ENCODE data around the gene CABLES2.

CABLES2 gene

GRCh38 chr20:62418709-62419487 is 11.8 kb upstream of the CABLES2 start:
- no peak for DNase-seq (ENCODE audit: low read depth, low spot score)

GRCh38 chr20:62417981-62418708 is 11.1 kb upstream of the CABLES2 start:
- no peak for DNase-seq (ENCODE audit: low read depth, low spot score)

GRCh38 chr20:62416651-62417637 is 9.9 kb upstream of the CABLES2 start:
- DNase-seq (ENCODE audit: low read depth, low spot score), result no peak

- no peak for DNase-seq (ENCODE audit: low read depth, low spot score)
These were observed 8.4 kb upstream of the CABLES2 start for GRCh38 chr20:62415354-62416111.

GRCh38 chr20:62413896-62414481 is 6.9 kb upstream of the CABLES2 start:
- no peak for DNase-seq (ENCODE audit: low read depth, low spot score)

GRCh38 chr20:62413025-62413570 is 6.0 kb upstream of the CABLES2 start:
- DNase-seq (ENCODE audit: low read depth, low spot score), result no peak

- no peak for DNase-seq (ENCODE audit: low read depth, low spot score)
These were observed 5.3 kb upstream of the CABLES2 start for GRCh38 chr20:62412194-62413024.

- DNase-seq (ENCODE audit: low read depth, low spot score), result no peak
These were observed 4.6 kb upstream of the CABLES2 start for GRCh38 chr20:62411479-62412193.

- no peak for DNase-seq (ENCODE audit: low read depth, low spot score)
These were observed 3.8 kb upstream of the CABLES2 start for GRCh38 chr20:62410746-62411478.

GRCh38 chr20:62409931-62410745 is 3.1 kb upstream of the CABLES2 start:
- no peak for DNase-seq (ENCODE audit: low read depth, low spot score)

- DNase-seq (ENCODE audit: low read depth, low spot score), result no peak
These were observed 2.2 kb upstream of the CABLES2 start for GRCh38 chr20:62409086-62409853.

- DNase-seq (ENCODE audit: low read depth, low spot score), result no peak
These were observed 1.6 kb upstream of the CABLES2 start for GRCh38 chr20:62408640-62409039.

GRCh38 chr20:62408055-62408454 is 970 bp upstream of the CABLES2 start:
- DNase-seq (ENCODE audit: low read depth, low spot score), result no peak

GRCh38 chr20:62406635-62407176 is 379 bp downstream of the CABLES2 start:
- no peak for DNase-seq (ENCODE audit: low read depth, low spot score)

- no peak for DNase-seq (ENCODE audit: low read depth, low spot score)
These were observed 1.0 kb downstream of the CABLES2 start for GRCh38 chr20:62405981-62406513.
